ENCODE data around the gene ARHGAP31. TPM values are rescaled to one million over a fixed set of nuclear protein-coding genes. Genes with fewer than 3 reads are reported as not detected.
A peak's percentile ranks its signal among the peaks of the same experiment; 100 is the strongest.

The ARHGAP31 gene
- total and polyA plus RNA-seq, 2 experiments from 2014 or later = 1.2 to 4.3 TPM

GRCh38 chr3:119396870-119397269 lies 102.7 kb downstream of the ARHGAP31 start:
- Mint-ChIP-seq H3K27ac (no peak overlapping the region), H3K9me3 (no peaks in the 10 kb centered on the region), H3K27me3 (ENCODE audit: insufficient read depth, low read depth, poor library complexity) (peaks cover 6% of the 10 kb centered on the region), H3K4me1 (peaks cover 38% of the 10 kb centered on the region), H3K4me3 (no peak overlapping the region), H3K36me3 (ENCODE audit: low read depth) (no peaks in the 10 kb centered on the region; the same call in 2 of the 3 replicates)
- no peak overlapping the region for H3K4me3 ChIP-seq
- H3K79me2 ChIP-seq (replicated peaks; ENCODE audit: insufficient read depth) = no peaks in the 10 kb centered on the region
- H3F3A ChIP-seq (replicated peaks; ENCODE audit: low read depth) = no peaks in the 10 kb centered on the region
- no peaks in the 10 kb centered on the region for H3K9me2 ChIP-seq (ENCODE audit: insufficient read depth)
- no peaks in the 10 kb centered on the region for H3K36me3 ChIP-seq (ENCODE audit: insufficient read depth)
- no peak for TF ChIP-seq REST (IDR thresholded peaks at IDR 0.05; ENCODE audit: unreplicated experiment)
- H4K20me1 ChIP-seq (replicated peaks; ENCODE audit: insufficient read depth) = no peaks in the 10 kb centered on the region
- DNase-seq (ENCODE audit: low spot score) (no peak), ATAC-seq (no peak; the same call in 2 of the 3 replicates)
- no peaks in the 10 kb centered on the region for H3K27me3 ChIP-seq (ENCODE audit: insufficient read depth)
- peak overlapping the region; percentile 60; the same call in 1 of the 2 replicates for H3K4me2 ChIP-seq
- H3K4me1 ChIP-seq (ENCODE audit: insufficient read depth) = peaks cover 36% of the 10 kb centered on the region
- H3K27ac ChIP-seq (ENCODE audit: low read depth) = no peak overlapping the region
- H2AFZ ChIP-seq = peak overlapping the region; percentile 38; the same call in 1 of the 2 replicates

GRCh38 chr3:119400466-119400865 lies 106.3 kb downstream of the ARHGAP31 start:
- no peak overlapping the region for H3K4me3 Mint-ChIP-seq
- no peaks in the 10 kb centered on the region for H3K9me3 Mint-ChIP-seq
- no peak for TF ChIP-seq ZNF462 (CRISPR knock-in tag; IDR thresholded peaks at IDR 0.05)
- H2AFZ ChIP-seq = no peak overlapping the region
- H3K27me3 ChIP-seq (ENCODE audit: insufficient read depth) = no peaks in the 10 kb centered on the region
- no peak overlapping the region for H3K27ac Mint-ChIP-seq
- no peaks in the 10 kb centered on the region for H4K20me1 ChIP-seq (replicated peaks; ENCODE audit: insufficient read depth)
- no peaks in the 10 kb centered on the region for H3K79me2 ChIP-seq (replicated peaks; ENCODE audit: insufficient read depth)
- no peak overlapping the region for H3K27ac ChIP-seq (ENCODE audit: low read depth)
- H3K4me3 ChIP-seq = no peak overlapping the region
- peaks cover 4% of the 10 kb centered on the region for H3F3A ChIP-seq (replicated peaks; ENCODE audit: low read depth)
- DNase-seq (ENCODE audit: low spot score) (no peak), ATAC-seq (no peak)
- no peak overlapping the region for H3K4me2 ChIP-seq
- H3K4me1 Mint-ChIP-seq = peaks cover 48% of the 10 kb centered on the region
- H3K36me3 Mint-ChIP-seq (ENCODE audit: low read depth) = no peaks in the 10 kb centered on the region; the same call in 2 of the 3 replicates
- 0 out of 2 replicates have a peak, but pooled peaks cover 2% of the 10 kb centered on the region for H3K36me3 ChIP-seq (ENCODE audit: insufficient read depth)
- H3K4me1 ChIP-seq (ENCODE audit: insufficient read depth) = peaks cover 51% of the 10 kb centered on the region
- no peaks in the 10 kb centered on the region for H3K9me2 ChIP-seq (ENCODE audit: insufficient read depth)
- peaks cover 2% of the 10 kb centered on the region for H3K27me3 Mint-ChIP-seq (ENCODE audit: insufficient read depth, low read depth, poor library complexity)

Measured in GM23338 (cell line).